ENCODE data around the gene PSMB10.

Gene PSMB10

DNA sequence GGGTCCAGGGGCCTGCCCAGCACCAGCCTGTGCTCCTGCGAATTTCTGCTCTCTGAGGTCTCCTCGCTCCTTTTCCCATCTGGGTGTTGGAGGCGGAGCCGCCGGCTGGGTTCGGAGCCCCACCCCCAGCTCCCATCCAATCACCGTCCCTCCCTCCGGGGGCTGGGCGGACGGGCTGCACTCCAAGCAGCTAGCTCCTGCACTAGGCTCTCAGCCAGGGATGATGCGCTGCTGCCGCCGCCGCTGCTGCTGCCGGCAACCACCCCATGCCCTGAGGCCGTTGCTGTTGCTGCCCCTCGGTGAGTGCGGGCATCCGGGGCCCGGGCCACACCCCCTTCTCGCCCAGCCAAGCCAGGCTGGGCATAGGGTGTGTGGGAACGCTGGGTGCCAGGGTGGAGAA is 52.0 kb downstream of the PSMB10 start, which contains the start of gene NRN1L:
Gene NRN1L (plus strand): TSS at position 202 of the 400 bp plus-strand sequence. CDS start 19 bp downstream, at position 221.
- no peaks in the 10 kb centered on the region for H3K4me1 ChIP-seq (ENCODE audit: low read depth, poor library complexity, severe bottlenecking)
- TF ChIP-seq, protein P1, sequence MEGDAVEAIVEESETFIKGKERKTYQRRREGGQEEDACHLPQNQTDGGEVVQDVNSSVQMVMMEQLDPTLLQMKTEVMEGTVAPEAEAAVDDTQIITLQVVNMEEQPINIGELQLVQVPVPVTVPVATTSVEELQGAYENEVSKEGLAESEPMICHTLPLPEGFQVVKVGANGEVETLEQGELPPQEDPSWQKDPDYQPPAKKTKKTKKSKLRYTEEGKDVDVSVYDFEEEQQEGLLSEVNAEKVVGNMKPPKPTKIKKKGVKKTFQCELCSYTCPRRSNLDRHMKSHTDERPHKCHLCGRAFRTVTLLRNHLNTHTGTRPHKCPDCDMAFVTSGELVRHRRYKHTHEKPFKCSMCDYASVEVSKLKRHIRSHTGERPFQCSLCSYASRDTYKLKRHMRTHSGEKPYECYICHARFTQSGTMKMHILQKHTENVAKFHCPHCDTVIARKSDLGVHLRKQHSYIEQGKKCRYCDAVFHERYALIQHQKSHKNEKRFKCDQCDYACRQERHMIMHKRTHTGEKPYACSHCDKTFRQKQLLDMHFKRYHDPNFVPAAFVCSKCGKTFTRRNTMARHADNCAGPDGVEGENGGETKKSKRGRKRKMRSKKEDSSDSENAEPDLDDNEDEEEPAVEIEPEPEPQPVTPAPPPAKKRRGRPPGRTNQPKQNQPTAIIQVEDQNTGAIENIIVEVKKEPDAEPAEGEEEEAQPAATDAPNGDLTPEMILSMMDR (conservative IDR thresholded peaks at IDR 0.05; ENCODE audit: low read depth, low read length) = no peak
- no peaks in the 10 kb centered on the region for H3K79me2 ChIP-seq (ENCODE audit: insufficient read depth, low read depth)
- no peak within 1 kb of the TSS for H3K4me2 ChIP-seq
- no peaks in the 10 kb centered on the region for H3K27me3 ChIP-seq (ENCODE audit: insufficient read depth, low read depth)
- H3K9ac ChIP-seq = no peak within 1 kb of the TSS
- no peak within 1 kb of the TSS for H3K4me3 ChIP-seq (IDR thresholded peaks at IDR 0.05; ENCODE audit: insufficient read depth, low read depth, low read length)
- no peak within 1 kb of the TSS for H2AFZ ChIP-seq (ENCODE audit: low read depth)
- no peaks in the 10 kb centered on the region for H4K20me1 ChIP-seq (ENCODE audit: insufficient read depth)
- 0 out of 2 replicates have a peak, but pooled peaks cover 5% of the 10 kb centered on the region for H3K36me3 ChIP-seq (ENCODE audit: insufficient read depth)
- H3K27ac ChIP-seq = no peak within 1 kb of the TSS
